Stimulated activated CD4-positive, alpha-beta T cell treated with anti-CD3 and anti-CD28 coated beads, Interleukin-15, amount 100 ng/mL, for 1 hour (primary cell): Measurements from ENCODE around the gene SLC25A15.
"Not testable (repeated sequence)": the region's sequence is repeated elsewhere in the genome, so short reads cannot be mapped to it uniquely, and the experiment has no call there.

Experiments used
- DNase-seq, 2 donors: peaks; one replicate each; pipeline ENCODE4 v3.0.0-alpha.2; 2020; ENCODE audit warnings: low read depth in 1 of 2, low spot score in 1 of 2

Gene SLC25A15

DNA sequence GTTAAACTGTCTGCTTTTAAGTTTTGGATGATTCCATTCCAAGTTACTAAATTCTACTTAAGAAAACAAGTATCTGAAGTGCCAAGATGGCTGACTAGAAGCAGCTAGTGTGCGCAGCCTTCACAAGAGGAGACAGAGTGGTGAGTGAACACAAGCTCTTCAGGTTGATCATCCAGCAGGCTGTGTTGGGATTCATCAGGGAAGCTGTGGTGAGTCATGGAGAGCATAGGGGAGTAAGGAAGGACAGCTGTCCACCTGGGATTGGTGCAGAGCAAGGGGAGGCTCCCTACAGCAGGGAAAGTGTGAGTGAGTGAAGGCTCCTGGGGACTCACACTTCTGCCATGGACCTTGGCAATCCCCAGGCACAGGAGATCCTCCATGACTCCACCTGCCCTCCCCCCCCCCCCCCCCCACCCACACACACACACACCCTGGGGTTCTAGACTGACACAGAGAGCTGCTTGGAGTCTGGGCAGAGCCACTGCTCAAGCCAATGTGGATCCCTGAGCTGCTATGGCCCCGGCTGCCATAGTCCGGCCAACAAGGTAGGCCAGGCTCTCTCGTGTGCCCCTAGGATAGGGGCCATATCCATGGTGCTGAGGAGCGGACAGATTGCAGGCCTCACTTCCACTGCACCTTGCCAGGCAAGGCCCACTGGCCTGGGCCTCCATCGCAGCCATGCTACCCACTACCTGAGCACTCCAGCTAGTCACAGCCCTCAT, 23.5 kb downstream of the SLC25A15 start:
- DNase-seq: no peak

DNA sequence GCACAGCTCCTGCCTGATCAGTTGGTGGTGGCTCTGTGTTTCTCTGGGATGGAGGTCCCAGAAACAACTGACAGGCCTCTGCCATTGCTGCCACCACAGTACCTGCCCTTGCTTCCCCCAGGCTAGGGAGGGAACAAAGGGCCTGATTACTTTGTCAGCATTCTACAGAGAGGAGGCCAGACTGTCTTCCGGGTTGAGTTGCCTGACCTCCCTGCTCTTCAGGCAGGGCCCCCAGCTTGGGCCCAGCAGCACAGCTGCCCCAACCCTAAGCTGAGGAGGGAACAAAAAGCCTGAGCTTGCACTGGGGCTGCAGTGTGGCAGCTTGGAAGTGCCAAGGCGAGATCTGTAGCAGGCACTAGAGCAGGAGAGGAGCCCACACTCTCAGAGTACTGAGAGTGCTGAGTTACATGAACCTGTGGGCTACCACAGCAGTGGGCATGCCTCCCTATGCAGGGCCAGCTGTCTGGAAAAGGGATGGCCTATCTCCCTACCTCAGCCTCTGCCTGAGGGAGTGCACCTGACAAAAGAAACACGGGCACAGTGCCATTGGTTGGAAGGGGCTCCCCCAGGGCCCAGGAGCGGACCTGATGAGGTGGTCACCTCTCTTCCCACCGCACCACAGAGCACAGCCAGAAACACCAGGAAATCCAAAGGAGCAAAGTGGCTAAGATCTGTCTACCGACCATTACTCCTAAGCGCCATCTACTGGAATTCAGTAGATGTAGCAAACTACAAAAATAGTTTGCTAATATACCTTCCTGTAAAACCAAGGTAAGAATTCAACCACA, 24.4 kb downstream of the SLC25A15 start:
- no peak for DNase-seq

DNA sequence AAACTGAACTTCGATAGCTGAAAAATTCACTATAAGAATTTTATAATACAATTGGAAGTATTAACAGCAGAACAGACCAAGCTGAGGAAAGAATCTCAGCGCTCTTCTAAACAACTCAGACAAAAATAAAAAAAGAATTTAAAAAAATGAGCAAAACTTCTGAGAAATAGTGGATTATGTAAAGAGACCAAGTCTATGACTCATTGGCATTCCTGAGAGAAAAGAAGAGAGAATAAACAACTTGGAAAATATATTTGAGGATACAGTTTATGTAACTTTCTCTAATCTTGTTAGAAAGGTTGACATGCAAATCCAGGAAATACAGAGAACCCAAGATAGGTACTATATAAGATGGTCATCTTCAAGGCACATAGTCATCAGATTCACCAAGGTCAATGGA, 25.4 kb downstream of the SLC25A15 start:
- DNase-seq: no peak

DNA sequence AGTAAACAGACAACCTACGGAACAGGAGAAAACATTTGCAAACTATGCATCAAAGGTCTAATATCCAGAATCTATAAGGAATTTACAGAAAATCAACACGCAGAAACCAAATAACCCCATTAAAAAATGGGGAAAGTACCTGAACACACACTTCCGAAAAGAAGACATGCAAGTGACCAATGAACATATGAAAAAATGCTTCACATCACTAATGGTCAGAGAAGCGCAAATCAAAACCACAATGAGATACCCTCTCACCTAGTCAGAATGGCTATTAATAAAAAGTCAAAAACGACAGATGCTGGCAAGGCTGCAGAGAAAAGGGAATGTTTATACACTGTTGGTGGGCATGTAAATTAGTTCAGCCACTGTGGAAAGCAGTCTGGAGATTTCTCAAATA, 29.5 kb downstream of the SLC25A15 start:
- DNase-seq: no peak

DNA sequence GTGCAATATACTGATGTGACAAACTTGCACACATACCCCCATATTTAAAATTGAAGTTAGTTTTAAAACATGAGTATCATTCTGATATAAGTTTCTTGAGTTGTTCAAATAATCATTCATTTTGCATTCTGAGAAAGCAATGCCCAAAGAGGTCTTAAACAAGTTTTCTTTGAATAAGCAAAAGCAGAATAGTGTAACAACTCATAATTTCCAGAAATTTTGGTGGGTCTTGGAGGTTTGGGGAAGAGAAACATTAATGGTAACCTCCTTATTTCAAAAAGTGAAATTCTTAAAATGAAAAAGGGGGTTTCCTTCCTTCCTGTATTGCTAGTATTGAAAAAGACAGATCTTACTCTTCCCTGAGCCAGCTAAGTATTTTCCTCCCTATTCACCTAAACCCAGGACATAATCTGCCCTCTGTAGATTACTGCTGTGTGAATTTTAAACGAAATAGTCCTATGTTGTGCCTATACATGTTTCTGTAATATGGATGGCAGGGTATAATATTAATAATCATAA, 30.4 kb downstream of the SLC25A15 start:
- no peak for DNase-seq

DNA sequence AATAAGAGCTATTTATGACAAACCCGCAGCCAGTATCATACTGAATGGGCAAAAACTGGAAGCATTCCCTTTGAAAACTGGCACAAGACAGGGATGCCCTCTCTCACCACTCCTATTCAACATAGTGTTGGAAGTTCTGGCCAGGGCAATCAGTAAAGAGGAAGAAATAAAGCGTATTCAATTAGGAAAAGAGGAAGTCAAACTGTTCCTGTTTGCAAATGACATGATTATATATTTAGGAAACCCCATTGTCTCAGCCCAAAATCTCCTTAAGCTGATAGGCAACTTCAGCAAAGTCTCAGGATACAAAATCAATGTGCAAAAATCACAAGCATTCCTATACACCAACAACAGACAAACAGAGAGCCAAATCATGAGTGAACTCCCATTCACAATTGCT, 50.3 kb downstream of the SLC25A15 start:
- not testable (repeated sequence) for DNase-seq

DNA sequence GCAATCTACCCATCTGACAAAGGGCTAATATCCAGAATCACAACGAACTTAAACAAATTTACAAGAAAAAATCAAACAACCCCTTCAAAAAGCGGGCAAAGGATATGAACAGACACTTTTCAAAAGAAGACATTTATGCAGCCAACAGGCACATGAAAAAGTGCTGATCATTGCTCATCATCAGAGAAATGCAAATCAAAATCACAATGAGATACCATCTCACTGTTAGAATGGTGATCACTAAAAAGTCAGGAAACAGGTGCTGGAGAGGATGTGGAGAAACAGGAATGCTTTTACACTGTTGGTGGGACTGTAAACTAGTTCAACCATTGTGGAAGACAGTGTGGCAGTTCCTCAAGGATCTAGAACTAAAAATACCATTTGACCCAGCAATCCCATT, 51.5 kb downstream of the SLC25A15 start:
- not testable (repeated sequence) for DNase-seq
